ENCODE measurements around the gene CLNS1A. TPM values are rescaled to one million over a fixed set of nuclear protein-coding genes. Genes with fewer than 3 reads are reported as not detected.
"Not testable (repeated sequence)": the region's sequence is repeated elsewhere in the genome, so short reads cannot be mapped to it uniquely, and the experiment has no call there.

Gene CLNS1A
- total and polyA plus RNA-seq, 5 donors from 2014 or later = 66.9 to 131 (median 105) TPM

GRCh38 chr11:77590194-77590782 lies 47.3 kb downstream of the CLNS1A start:
- Mint-ChIP-seq H3K9me3 (no peaks in the 10 kb centered on the region), H3K27ac (peak overlapping the region in 2 of 3 donors; percentile 6 to 59)

DNA sequence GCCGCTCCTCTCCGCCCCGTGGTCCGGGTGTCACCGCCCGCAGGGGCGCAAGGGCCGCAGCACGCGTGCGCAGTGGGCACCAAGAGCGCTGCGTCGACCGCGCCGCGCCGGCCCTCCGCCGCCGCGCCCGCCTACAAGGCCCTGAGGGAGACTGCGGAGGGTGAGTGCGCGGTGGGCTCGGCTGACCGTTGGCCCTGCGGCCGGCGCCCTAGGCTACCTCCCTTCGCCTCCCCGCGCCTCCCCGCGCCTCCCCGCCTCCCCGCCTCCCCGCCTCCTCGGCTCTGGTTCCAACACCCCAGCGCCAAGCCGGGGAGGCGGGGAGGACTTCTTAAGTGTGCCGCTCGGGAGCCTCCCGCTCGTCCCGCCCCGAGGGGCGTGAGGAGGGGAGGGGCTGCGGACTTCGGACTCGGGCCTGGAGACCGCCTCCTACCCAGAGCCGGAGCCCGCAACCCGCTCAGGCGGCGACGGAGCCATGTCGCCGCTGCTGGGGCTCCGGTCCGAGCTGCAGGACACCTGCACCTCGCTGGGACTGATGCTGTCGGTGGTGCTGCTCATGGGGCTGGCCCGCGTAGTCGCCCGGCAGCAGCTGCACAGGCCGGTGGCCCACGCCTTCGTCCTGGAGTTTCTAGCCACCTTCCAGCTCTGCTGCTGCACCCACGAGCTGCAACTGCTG lies 47.9 kb downstream of the CLNS1A start, which contains the start of gene AQP11:
AQP11 (plus strand) TSS at position 433 of the 673 bp plus-strand sequence; CDS start at position 473, 40 bp downstream.
- H3K4me3 Mint-ChIP-seq = peak within 1 kb of the TSS; percentile 90 to 95 (median 92)

More at GRCh38 chr11:77590194-77590782, 47.3 kb downstream of the CLNS1A start:
- Mint-ChIP-seq H3K4me3 (peak overlapping the region; percentile 90 to 95 (median 92)), H3K36me3 (no peaks in the 10 kb centered on the region), H3K4me1 (peaks cover 4 to 24% (median 11%) of the 10 kb centered on the region in 4 donors), H3K27me3 (peaks cover 19% of the 10 kb centered on the region)
- H3K9me3 ChIP-seq (ENCODE audit: control insufficient read depth in 2 of 2, low read length in 2 of 2) = no peaks in the 10 kb centered on the region
- H3K27me3 ChIP-seq (ENCODE audit: control insufficient read depth, insufficient read depth, low read length) = peaks cover 4% of the 10 kb centered on the region
- peak overlapping the region; percentile 53 for H3K4me3 ChIP-seq (ENCODE audit: low read depth, low read length)
- DNase-seq = peak in 1 of 3 donors; percentile 7
- H3K27ac ChIP-seq (ENCODE audit: insufficient read depth, low read length, poor library complexity, severe bottlenecking) = no peak overlapping the region
- no peaks in the 10 kb centered on the region for H3K36me3 ChIP-seq (ENCODE audit: control insufficient read depth, insufficient read depth, low read length)
- H3K4me1 ChIP-seq (ENCODE audit: control insufficient read depth, insufficient read depth, low read length, poor library complexity, severe bottlenecking) = peaks cover 16% of the 10 kb centered on the region
- ATAC-seq (ENCODE audit: low read depth in 2 of 2) = peak; percentile 10 to 35

DNA sequence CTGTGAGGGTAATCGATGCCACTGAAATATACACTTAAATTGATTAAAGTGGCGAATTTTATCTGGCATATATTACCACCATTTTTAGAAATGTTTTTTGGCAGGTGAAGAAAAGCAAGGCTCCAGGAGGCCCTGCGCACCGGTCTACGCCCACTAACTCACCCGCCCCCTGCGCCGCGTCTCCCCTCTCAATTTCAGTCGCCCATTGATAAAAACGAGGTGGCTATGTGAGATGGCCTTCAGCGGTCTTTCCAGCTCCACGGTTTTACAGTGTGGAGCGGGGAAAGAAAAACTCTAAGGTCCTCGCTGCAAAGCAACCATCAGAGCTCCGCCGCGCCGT lies 48.4 kb downstream of the CLNS1A start:
- no peak for DNase-seq
- no peak overlapping the region for H3K27ac Mint-ChIP-seq
- H3K4me3 Mint-ChIP-seq = peak overlapping the region; percentile 83 to 91 (median 86)

More for the DNA sequence above, 47.9 kb downstream of the CLNS1A start, which contains the start of gene AQP11:
- Mint-ChIP-seq H3K9me3 (no peaks in the 10 kb centered on the region), H3K27ac (peak within 1 kb of the TSS; percentile 6 to 59 (median 46)), H3K27me3 (peaks cover 20% of the 10 kb centered on the region), H3K36me3 (no peaks in the 10 kb centered on the region), H3K4me1 (peaks cover 4 to 24% (median 11%) of the 10 kb centered on the region in 4 donors)
- H3K36me3 ChIP-seq (ENCODE audit: control insufficient read depth, insufficient read depth, low read length) = no peaks in the 10 kb centered on the region
- peak; percentile 7 to 62 (median 24) for DNase-seq
- peaks cover 16% of the 10 kb centered on the region for H3K4me1 ChIP-seq (ENCODE audit: control insufficient read depth, insufficient read depth, low read length, poor library complexity, severe bottlenecking)
- ATAC-seq (ENCODE audit: low read depth in 2 of 2) = peak; percentile 56
- H3K27me3 ChIP-seq (ENCODE audit: control insufficient read depth, insufficient read depth, low read length) = peaks cover 4% of the 10 kb centered on the region
- no peaks in the 10 kb centered on the region for H3K9me3 ChIP-seq (ENCODE audit: control insufficient read depth in 2 of 2, low read length in 2 of 2)
- H3K4me3 ChIP-seq (ENCODE audit: low read depth, low read length) = peak within 1 kb of the TSS; percentile 74
- H3K27ac ChIP-seq (ENCODE audit: insufficient read depth, low read length, poor library complexity, severe bottlenecking) = no peak within 1 kb of the TSS

GRCh38 chr11:77580712-77581337 lies 56.8 kb downstream of the CLNS1A start:
- Mint-ChIP-seq H3K27me3 (peaks cover 4% of the 10 kb centered on the region), H3K4me3 (no peak overlapping the region), H3K4me1 (no peaks in the 10 kb centered on the region), H3K27ac (no peak overlapping the region), H3K36me3 (no peaks in the 10 kb centered on the region), H3K9me3 (peaks cover 0 to 9% (median 5%) of the 10 kb centered on the region in 7 donors)
- Histone ChIP-seq H3K9me3 (ENCODE audit: control insufficient read depth in 2 of 2, low read length in 2 of 2) (peaks cover 9 to 16% of the 10 kb centered on the region in 2 experiments), H3K27ac (ENCODE audit: insufficient read depth, low read length, poor library complexity, severe bottlenecking) (no peak overlapping the region), H3K4me3 (ENCODE audit: low read depth, low read length) (no peak overlapping the region), H3K36me3 (ENCODE audit: control insufficient read depth, insufficient read depth, low read length) (no peaks in the 10 kb centered on the region), H3K27me3 (ENCODE audit: control insufficient read depth, insufficient read depth, low read length) (peaks cover 2% of the 10 kb centered on the region), H3K4me1 (ENCODE audit: control insufficient read depth, insufficient read depth, low read length, poor library complexity, severe bottlenecking) (no peaks in the 10 kb centered on the region)
- peak in 1 of 3 donors; percentile 25 for DNase-seq
- no peak for ATAC-seq (ENCODE audit: low read depth in 2 of 2)

More for the DNA sequence above, 48.4 kb downstream of the CLNS1A start:
- no peaks in the 10 kb centered on the region for H3K36me3 ChIP-seq (ENCODE audit: control insufficient read depth, insufficient read depth, low read length)
- peak; percentile 29 for ATAC-seq (ENCODE audit: low read depth in 2 of 2)
- peaks cover 4% of the 10 kb centered on the region for H3K27me3 ChIP-seq (ENCODE audit: control insufficient read depth, insufficient read depth, low read length)
- peaks cover 16% of the 10 kb centered on the region for H3K4me1 ChIP-seq (ENCODE audit: control insufficient read depth, insufficient read depth, low read length, poor library complexity, severe bottlenecking)
- peak overlapping the region; percentile 74 for H3K4me3 ChIP-seq (ENCODE audit: low read depth, low read length)
- H3K36me3 Mint-ChIP-seq = no peaks in the 10 kb centered on the region
- no peaks in the 10 kb centered on the region for H3K9me3 ChIP-seq (ENCODE audit: control insufficient read depth in 2 of 2, low read length in 2 of 2)
- H3K4me1 Mint-ChIP-seq = peaks cover 4 to 24% (median 11%) of the 10 kb centered on the region in 4 donors
- no peaks in the 10 kb centered on the region for H3K9me3 Mint-ChIP-seq
- H3K27me3 Mint-ChIP-seq = peaks cover 23% of the 10 kb centered on the region
- no peak overlapping the region for H3K27ac ChIP-seq (ENCODE audit: insufficient read depth, low read length, poor library complexity, severe bottlenecking)

DNA sequence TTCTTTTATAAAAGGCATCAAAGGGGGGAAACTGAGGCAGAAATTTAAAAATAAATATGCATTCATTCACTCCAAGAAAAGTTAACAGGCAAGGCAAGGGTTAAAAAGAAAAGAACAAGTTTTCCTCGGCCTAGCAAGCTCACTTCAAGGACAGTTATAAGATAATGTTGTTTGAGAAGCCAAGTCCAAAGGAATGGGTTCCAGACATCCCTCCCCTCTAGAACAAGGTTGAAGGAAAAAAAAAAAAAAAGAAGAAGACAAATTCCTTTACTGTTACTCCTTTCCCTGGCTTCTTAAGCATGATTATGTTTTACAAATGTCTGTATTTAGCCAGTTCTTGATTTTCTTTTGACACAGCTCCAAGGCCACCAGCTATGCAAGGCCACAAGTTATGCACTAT lies 62.2 kb downstream of the CLNS1A start:
- H3K27ac Mint-ChIP-seq; ATAC-seq (ENCODE audit: low read depth in 2 of 2); H3K4me3 ChIP-seq (ENCODE audit: low read depth, low read length); H3K27ac ChIP-seq (ENCODE audit: insufficient read depth, low read length, poor library complexity, severe bottlenecking); H3K27me3 ChIP-seq (ENCODE audit: control insufficient read depth, insufficient read depth, low read length); H3K36me3 Mint-ChIP-seq; H3K27me3 Mint-ChIP-seq; H3K4me1 Mint-ChIP-seq; H3K9me3 Mint-ChIP-seq; DNase-seq; H3K4me1 ChIP-seq (ENCODE audit: control insufficient read depth, insufficient read depth, low read length, poor library complexity, severe bottlenecking); H3K9me3 ChIP-seq (ENCODE audit: control insufficient read depth in 2 of 2, low read length in 2 of 2); H3K4me3 Mint-ChIP-seq; H3K36me3 ChIP-seq (ENCODE audit: control insufficient read depth, insufficient read depth, low read length): not testable (repeated sequence)

DNA sequence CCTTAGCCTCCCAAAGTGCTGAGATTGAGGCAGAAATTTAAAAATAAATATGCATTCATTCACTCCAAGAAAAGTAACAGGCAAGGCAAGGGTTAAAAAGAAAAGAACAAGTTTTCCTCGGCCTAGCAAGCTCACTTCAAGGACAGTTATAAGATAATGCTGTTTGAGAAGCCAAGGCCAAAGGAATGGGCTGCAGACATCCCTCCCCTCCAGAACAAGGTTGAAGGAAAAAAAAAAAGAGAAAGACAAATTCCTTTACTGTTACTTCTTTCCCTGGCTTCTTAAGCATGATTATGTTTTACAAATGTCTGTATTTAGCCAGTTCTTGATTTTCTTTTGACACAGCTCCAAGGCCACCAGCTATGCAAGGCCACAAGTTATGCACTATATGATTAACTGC lies 66.7 kb downstream of the CLNS1A start:
- not testable (repeated sequence) for H3K9me3 ChIP-seq (ENCODE audit: control insufficient read depth in 2 of 2, low read length in 2 of 2); ATAC-seq (ENCODE audit: low read depth in 2 of 2); DNase-seq; H3K9me3 Mint-ChIP-seq; H3K27me3 ChIP-seq (ENCODE audit: control insufficient read depth, insufficient read depth, low read length); H3K4me3 ChIP-seq (ENCODE audit: low read depth, low read length); H3K4me1 Mint-ChIP-seq; H3K27ac ChIP-seq (ENCODE audit: insufficient read depth, low read length, poor library complexity, severe bottlenecking); H3K27ac Mint-ChIP-seq; H3K4me3 Mint-ChIP-seq; H3K36me3 ChIP-seq (ENCODE audit: control insufficient read depth, insufficient read depth, low read length); H3K36me3 Mint-ChIP-seq; H3K27me3 Mint-ChIP-seq; H3K4me1 ChIP-seq (ENCODE audit: control insufficient read depth, insufficient read depth, low read length, poor library complexity, severe bottlenecking)

GRCh38 chr11:77569676-77570070 lies 67.9 kb downstream of the CLNS1A start:
- Histone ChIP-seq H3K4me1 (ENCODE audit: control insufficient read depth, insufficient read depth, low read length, poor library complexity, severe bottlenecking) (no peaks in the 10 kb centered on the region), H3K27ac (ENCODE audit: insufficient read depth, low read length, poor library complexity, severe bottlenecking) (no peak overlapping the region), H3K36me3 (ENCODE audit: control insufficient read depth, insufficient read depth, low read length) (no peaks in the 10 kb centered on the region), H3K9me3 (ENCODE audit: control insufficient read depth in 2 of 2, low read length in 2 of 2) (no peaks in the 10 kb centered on the region), H3K27me3 (ENCODE audit: control insufficient read depth, insufficient read depth, low read length) (peaks cover 5% of the 10 kb centered on the region), H3K4me3 (ENCODE audit: low read depth, low read length) (no peak overlapping the region)
- H3K4me3 Mint-ChIP-seq = no peak overlapping the region
- ATAC-seq (ENCODE audit: low read depth in 2 of 2) = no peak
- no peak for DNase-seq
- peaks cover 19% of the 10 kb centered on the region for H3K27me3 Mint-ChIP-seq
- H3K4me1 Mint-ChIP-seq = no peaks in the 10 kb centered on the region
- H3K36me3 Mint-ChIP-seq = peaks cover 5% of the 10 kb centered on the region
- H3K9me3 Mint-ChIP-seq = peaks cover 0 to 5% (median 2%) of the 10 kb centered on the region in 7 donors
- no peak overlapping the region for H3K27ac Mint-ChIP-seq

Measured in CD4-positive, CD25-positive, alpha-beta regulatory T cell (primary cell).